Kidney tubule cell (primary cell): ENCODE data around the gene PCDHA10.

Experiments
- DNase-seq: peaks from one replicate; pipeline ENCODE4 v3.0.0-alpha.2; 2018; ENCODE audit warnings: low spot score

Gene PCDHA10

DNA sequence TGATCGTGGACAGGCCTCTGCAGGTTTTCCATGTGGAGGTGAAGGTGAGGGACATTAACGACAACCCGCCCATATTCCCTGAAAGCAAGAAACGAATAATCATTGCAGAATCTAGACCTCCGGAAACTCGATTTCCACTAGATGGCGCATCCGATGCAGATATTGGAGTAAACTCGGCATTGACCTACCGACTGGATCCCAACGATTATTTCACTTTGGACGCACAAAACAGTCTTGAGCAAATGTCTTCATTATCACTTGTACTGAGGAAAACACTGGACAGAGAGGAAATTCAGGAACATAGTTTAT is 26.8 kb downstream of the PCDHA10 start:
- DNase-seq, result peak; percentile 25

DNA sequence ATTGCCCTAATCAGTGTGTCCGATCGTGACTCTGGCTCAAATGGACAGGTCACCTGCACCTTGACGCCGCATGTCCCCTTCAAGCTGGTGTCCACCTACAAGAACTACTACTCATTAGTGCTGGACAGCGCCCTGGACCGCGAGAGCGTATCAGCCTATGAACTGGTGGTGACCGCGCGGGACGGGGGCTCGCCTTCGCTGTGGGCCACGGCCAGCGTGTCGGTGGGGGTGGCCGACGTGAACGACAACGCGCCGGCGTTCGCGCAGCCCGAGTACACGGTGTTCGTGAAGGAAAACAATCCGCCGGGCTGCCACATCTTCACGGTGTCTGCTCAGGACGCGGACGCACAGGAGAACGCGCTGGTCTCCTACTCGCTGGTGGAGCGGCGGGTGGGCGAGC is 27.7 kb downstream of the PCDHA10 start:
- DNase-seq, result no peak

DNA sequence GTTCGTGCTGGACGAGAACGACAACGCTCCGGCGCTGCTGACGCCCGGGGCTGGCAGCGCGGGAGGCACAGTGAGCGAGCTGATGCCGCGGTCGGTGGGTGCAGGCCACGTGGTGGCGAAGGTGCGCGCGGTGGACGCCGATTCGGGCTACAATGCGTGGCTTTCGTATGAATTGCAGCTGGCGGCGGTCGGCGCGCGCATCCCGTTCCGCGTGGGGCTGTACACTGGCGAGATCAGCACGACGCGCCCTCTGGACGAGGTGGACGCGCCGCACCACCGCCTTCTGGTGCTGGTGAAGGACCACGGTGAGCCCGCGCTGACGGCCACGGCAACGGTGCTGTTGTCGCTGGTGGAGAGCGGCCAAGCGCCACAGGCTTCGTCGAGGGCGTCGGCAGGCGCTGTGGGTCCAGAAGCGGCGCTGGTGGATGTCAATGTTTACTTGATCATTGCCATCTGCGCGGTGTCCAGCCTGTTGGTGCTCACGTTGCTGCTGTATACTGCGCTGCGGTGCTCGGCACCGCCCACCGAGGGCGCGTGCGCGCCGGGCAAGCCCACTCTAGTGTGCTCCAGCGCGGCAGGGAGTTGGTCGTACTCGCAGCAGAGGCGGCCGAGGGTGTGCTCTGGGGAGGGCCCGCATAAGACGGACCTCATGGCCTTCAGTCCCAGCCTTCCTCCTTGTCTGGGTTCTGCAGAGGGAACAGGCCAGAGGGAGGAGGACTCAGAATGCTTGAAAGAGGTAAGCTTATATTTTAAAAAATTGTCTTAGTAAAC is 28.4 kb downstream of the PCDHA10 start:
- DNase-seq, result no peak

DNA sequence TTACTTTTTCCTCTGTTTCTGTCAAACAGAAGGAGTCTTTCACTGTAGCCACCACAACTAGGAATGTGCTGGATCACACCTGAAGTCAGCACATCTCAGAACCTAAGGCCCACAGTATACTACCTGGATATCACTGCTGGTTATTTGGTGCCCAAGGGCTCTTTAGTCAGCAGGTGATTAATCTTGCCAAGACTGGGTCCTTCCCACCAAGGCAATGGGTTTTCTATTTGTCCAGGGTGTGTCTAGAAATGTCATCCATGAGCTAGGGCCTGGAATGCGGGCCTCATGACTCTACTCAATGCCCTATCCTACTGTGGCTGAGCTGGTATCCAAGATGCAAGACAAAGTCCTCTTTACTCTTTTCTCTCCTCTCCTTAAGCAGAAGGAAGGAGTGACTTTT is 60.6 kb downstream of the PCDHA10 start:
- peak; percentile 36 for DNase-seq
